ENCODE measurements around the gene AP2A2.

AP2A2 gene

GRCh38 chr11:1055109-1055703 lies 129.5 kb downstream of the AP2A2 start:
- TF ChIP-seq ZNF274 (IDR thresholded peaks at IDR 0.05; ENCODE audit: low read depth, low read length), result no peak
- H3K4me3 ChIP-seq (ENCODE audit: low read length), result no peak overlapping the region

DNA sequence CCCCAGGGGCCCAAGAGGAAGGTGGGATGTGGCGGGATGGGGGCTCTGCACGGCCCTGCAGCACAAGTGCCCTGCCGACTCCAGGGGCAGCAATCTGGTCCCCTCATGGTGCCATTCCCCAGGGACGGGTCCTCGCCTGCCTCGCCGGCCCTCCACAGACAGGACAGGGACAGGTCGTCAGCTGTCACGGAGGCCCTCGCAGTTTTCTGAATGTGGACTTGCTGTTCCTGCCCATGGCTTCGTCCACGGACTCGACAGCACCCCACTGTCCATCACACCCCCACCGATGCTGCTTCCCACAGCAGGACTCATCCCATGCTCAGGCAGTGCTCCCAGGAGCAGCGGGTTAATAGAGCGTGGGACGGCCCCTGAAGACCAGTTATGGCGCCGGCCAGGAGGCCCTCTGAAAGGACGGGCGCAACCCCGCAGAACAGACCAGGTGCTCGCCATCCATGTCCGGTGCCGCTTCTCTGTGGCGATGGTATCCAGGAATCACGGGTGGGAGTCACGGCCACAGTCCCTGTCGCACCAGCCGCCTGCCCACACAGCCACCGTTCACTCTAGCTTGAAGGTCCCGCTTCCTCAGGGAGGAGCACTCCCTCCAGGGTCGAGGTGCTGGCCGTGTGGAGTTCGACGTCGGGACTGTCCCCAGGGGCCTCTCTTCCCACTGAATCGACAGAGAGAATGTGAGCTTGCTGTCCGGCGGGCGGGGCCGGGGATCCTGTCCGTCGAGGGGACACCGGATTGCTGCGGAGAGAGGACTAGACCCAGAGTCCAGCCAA lies 130.5 kb downstream of the AP2A2 start:
- no peak overlapping the region for H3K4me3 ChIP-seq (ENCODE audit: low read length)
- TF ChIP-seq ZNF274 (IDR thresholded peaks at IDR 0.05; ENCODE audit: low read depth, low read length), result no peak

DNA sequence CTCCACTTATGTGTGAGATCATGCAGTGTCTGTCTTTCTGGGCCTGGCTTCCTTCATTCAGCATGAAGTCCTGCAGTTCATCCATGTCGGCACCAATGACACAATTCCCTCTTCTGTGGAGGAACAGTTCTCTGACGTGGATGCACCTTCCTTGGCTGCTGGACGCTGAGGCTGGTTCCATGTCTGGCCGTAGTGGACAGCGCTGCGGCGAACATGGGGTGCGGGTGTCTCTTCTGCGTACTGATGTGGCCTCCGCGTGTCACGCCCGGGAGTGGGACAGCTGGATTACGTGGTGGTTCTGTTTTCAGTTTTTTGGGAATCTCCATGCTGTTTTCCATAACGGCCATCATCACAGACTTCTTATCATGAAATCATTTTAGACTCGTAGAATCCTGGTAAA lies 132.1 kb downstream of the AP2A2 start:
- TF ChIP-seq ZNF274 (IDR thresholded peaks at IDR 0.05; ENCODE audit: low read depth, low read length), result no peak
- H3K4me3 ChIP-seq (ENCODE audit: low read length), result no peak overlapping the region

- no peak for TF ChIP-seq ZNF274 (IDR thresholded peaks at IDR 0.05; ENCODE audit: low read depth, low read length)
- no peak overlapping the region for H3K4me3 ChIP-seq (ENCODE audit: low read length)
Observed at GRCh38 chr11:1059759-1060158, 134.1 kb downstream of the AP2A2 start.

DNA sequence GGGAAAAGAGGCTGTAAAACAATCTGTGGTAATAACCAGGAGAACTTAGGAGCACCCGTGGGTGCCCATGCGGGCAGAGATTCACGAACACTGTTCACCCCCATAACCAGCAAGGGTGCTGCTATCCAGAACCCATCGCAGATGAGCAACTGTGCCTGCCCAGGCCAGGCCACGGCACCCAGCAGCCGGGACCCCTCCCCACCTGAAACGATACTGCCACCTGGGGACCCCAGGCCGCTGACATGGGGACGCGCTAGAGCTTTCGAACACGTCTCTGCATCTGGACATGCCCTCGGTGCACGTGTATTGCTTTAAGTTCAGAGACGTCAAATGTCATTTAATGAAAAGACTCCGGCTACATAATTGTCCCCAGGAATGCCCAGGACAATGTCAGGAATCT lies 134.7 kb downstream of the AP2A2 start:
- H3K4me3 ChIP-seq (ENCODE audit: low read length), result no peak overlapping the region
- no peak for TF ChIP-seq ZNF274 (IDR thresholded peaks at IDR 0.05; ENCODE audit: low read depth, low read length)

DNA sequence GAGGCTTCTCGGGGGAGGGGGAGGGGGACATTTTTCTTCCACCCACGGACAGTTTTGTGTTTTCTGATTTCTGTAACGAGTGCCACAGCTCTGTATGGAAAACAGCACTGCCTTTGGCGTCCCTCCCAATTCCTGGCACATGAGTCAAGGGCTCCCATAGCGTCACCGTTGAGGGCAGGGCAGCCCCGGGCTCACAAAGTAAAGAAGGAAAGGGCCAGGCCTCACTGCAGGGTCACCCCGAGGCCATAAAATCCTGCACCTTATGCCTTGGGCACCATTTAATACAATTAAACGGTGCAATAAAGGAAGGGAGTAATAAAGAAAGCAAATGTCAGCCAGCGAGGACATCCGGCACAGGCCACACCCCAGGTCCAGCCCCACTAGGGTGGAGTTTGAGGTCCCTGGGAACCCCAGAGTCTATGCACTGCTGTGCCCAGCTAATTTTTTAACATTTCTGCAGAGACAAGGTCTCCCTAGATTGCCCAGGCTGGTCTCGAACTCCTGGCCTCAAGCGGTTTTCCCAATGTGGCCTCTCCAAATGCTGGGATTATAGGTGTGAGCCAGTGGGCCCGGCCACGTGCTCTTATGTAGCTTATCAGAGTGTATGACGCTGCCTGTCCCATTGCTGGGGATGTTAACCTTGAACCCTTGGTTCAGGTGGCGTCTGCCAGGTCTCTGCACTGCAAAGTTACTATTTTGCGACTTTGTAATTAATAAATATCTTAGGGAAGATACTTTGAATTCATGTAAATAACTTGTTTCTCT lies 135.4 kb downstream of the AP2A2 start:
- no peak for TF ChIP-seq ZNF274 (IDR thresholded peaks at IDR 0.05; ENCODE audit: low read depth, low read length)
- no peak overlapping the region for H3K4me3 ChIP-seq (ENCODE audit: low read length)

Measured in GM08714 (cell line).